Hepatocyte (in vitro differentiated cells): Measurements from ENCODE around the gene CCDC120.

Experiments
- CTCF ChIP-seq: fragments of 200-600 bp; sonication (generic); IDR thresholded peaks from 2 replicates; pipeline ENCODE4 v1.5.1; 2016; ENCODE audit warnings: antibody characterized with exemption, mild to moderate bottlenecking; ENCODE audit not compliant: poor library complexity
- EZH2 ChIP-seq: fragments of 200-600 bp; sonication (generic); IDR thresholded peaks from 2 replicates; pipeline ENCODE4 v1.6.1; 2016; ENCODE audit warnings: antibody characterized with exemption, mild to moderate bottlenecking, borderline replicate concordance
- EZH2phosphoT487 ChIP-seq: fragments of 200-600 bp; sonication (generic); IDR thresholded peaks from one replicate; pipeline ENCODE4 v1.6.1; 2018; ENCODE audit warnings: antibody characterized with exemption, mild to moderate bottlenecking, low read depth, moderate library complexity; ENCODE audit not compliant: unreplicated experiment, severe bottlenecking

- TF ChIP-seq CTCF (peak; percentile 43), EZH2 (no peak), EZH2phosphoT487 (no peak)
Observed at GRCh38 chrX:49106930-49107329, 48.1 kb downstream of the CCDC120 start.
